OCI-LY3 (cell line): ENCODE measurements around the gene TBC1D1.

Experiments
- H2AFZ ChIP-seq: fragments of 200-600, 300-600 bp; shearing (Covaris generic); 2 replicates; pipeline ENCODE4 v1.6.0; 2014; ENCODE audit warnings: antibody characterized with exemption, low read depth, low read length
- H3K27ac ChIP-seq: fragments of 200-600, 300-600 bp; sonication (generic); 2 replicates; pipeline ENCODE4 v1.5.1; 2014; ENCODE audit warnings: mild to moderate bottlenecking, low read length, moderate library complexity, mixed read lengths
- H3K27me3 ChIP-seq: fragments of 200-600, 300-600 bp; sonication (generic); 2 replicates; pipeline ENCODE4 v1.6.1; 2014; ENCODE audit warnings: low read depth, low read length, mixed read lengths
- H3K36me3 ChIP-seq: fragments of 200-600, 300-600 bp; sonication (generic); replicated peaks from 2 replicates; pipeline ENCODE3; 2014; ENCODE audit warnings: low read depth, low read length, mixed read lengths
- H3K4me1 ChIP-seq: fragments of 300-600, 200-600 bp; sonication (generic); 2 replicates; pipeline ENCODE4 v1.6.1; 2014; ENCODE audit warnings: low read length, mixed read lengths
- H3K4me2 ChIP-seq: fragments of 200-600, 300-600 bp; sonication (generic); 2 replicates; pipeline ENCODE4 v1.6.1; 2014; ENCODE audit warnings: low read length, mixed read lengths
- H3K4me3 ChIP-seq: fragments of 300-600, 200-600 bp; sonication (generic); 2 replicates; pipeline ENCODE4 v1.5.1; 2014; ENCODE audit warnings: antibody characterized with exemption, mild to moderate bottlenecking, low read length, moderate library complexity
- H3K79me2 ChIP-seq: fragments of 300-600, 200-600 bp; shearing (Covaris generic); 2 replicates; pipeline ENCODE4 v1.6.1; 2014; ENCODE audit warnings: mild to moderate bottlenecking, low read length, mixed read lengths
- H3K9ac ChIP-seq: fragments of 300-600, 200-600 bp; shearing (Covaris generic); 2 replicates; pipeline ENCODE4 v1.6.0; 2014; ENCODE audit warnings: mild to moderate bottlenecking, low read length, moderate library complexity
- H3K9me3 ChIP-seq: fragments of 200-600, 300-600 bp; shearing (Covaris generic); 2 replicates; pipeline ENCODE4 v1.6.1; 2014; ENCODE audit warnings: low read length, mixed read lengths; ENCODE audit not compliant: insufficient read depth
- H4K20me1 ChIP-seq: fragments of 200-600, 300-600 bp; sonication (generic); 2 replicates; pipeline ENCODE4 v1.6.1; 2016; ENCODE audit warnings: low read length, mixed read lengths; ENCODE audit not compliant: insufficient read depth
- CTCF ChIP-seq: fragments of 200-600, 300-600 bp; sonication (generic); IDR thresholded peaks from 2 replicates; pipeline ENCODE4 v1.5.1; 2014; ENCODE audit warnings: antibody characterized with exemption, low read length, low read depth
- EZH2phosphoT487 ChIP-seq: fragments of 200-600 bp; shearing (Covaris generic); IDR thresholded peaks from 2 replicates; pipeline ENCODE4 v1.6.1; 2018; ENCODE audit warnings: antibody characterized with exemption, mixed run types, low read depth

TBC1D1 gene

GRCh38 chr4:38184404-38184803 lies 293.5 kb downstream of the TBC1D1 start:
- no peak overlapping the region for H2AFZ ChIP-seq
- H3K4me2 ChIP-seq = no peak overlapping the region
- no peaks in the 10 kb centered on the region for H3K36me3 ChIP-seq
- no peaks in the 10 kb centered on the region for H3K4me1 ChIP-seq
- no peaks in the 10 kb centered on the region for H3K9me3 ChIP-seq
- no peaks in the 10 kb centered on the region for H3K79me2 ChIP-seq
- H4K20me1 ChIP-seq = no peaks in the 10 kb centered on the region
- H3K9ac ChIP-seq = no peak overlapping the region
- TF ChIP-seq EZH2phosphoT487 = no peak
- peak; percentile 13; the same call in 1 of the 2 replicates for TF ChIP-seq CTCF
- peaks cover 35% of the 10 kb centered on the region for H3K27me3 ChIP-seq
- no peak overlapping the region for H3K4me3 ChIP-seq
- H3K27ac ChIP-seq = no peak overlapping the region

- Histone ChIP-seq H3K36me3 (no peaks in the 10 kb centered on the region), H3K79me2 (no peaks in the 10 kb centered on the region), H4K20me1 (no peaks in the 10 kb centered on the region), H3K9ac (no peak overlapping the region), H3K27me3 (peaks cover 40% of the 10 kb centered on the region), H2AFZ (no peak overlapping the region), H3K4me3 (no peak overlapping the region), H3K27ac (no peak overlapping the region), H3K4me1 (no peaks in the 10 kb centered on the region), H3K9me3 (no peaks in the 10 kb centered on the region), H3K4me2 (no peak overlapping the region)
- TF ChIP-seq CTCF = no peak
- no peak for TF ChIP-seq EZH2phosphoT487
Measured at GRCh38 chr4:38185406-38186144, 294.7 kb downstream of the TBC1D1 start.

GRCh38 chr4:38188136-38188535 lies 297.3 kb downstream of the TBC1D1 start:
- Histone ChIP-seq H3K9ac (no peak overlapping the region), H3K79me2 (no peaks in the 10 kb centered on the region), H2AFZ (no peak overlapping the region), H3K27ac (no peak overlapping the region), H3K4me3 (no peak overlapping the region), H3K9me3 (no peaks in the 10 kb centered on the region), H4K20me1 (no peaks in the 10 kb centered on the region), H3K4me1 (no peaks in the 10 kb centered on the region), H3K4me2 (no peak overlapping the region), H3K27me3 (peaks cover 56% of the 10 kb centered on the region), H3K36me3 (no peaks in the 10 kb centered on the region)
- TF ChIP-seq EZH2phosphoT487 = no peak
- TF ChIP-seq CTCF = no peak

GRCh38 chr4:38188631-38189101 lies 297.8 kb downstream of the TBC1D1 start:
- no peak overlapping the region for H3K9ac ChIP-seq
- H3K4me1 ChIP-seq = peaks cover 5% of the 10 kb centered on the region; the same call in 1 of the 2 replicates
- H4K20me1 ChIP-seq = no peaks in the 10 kb centered on the region
- no peaks in the 10 kb centered on the region for H3K79me2 ChIP-seq
- no peak overlapping the region for H3K27ac ChIP-seq
- peaks cover 59% of the 10 kb centered on the region for H3K27me3 ChIP-seq
- H3K36me3 ChIP-seq = no peaks in the 10 kb centered on the region
- no peak overlapping the region for H2AFZ ChIP-seq
- no peaks in the 10 kb centered on the region for H3K9me3 ChIP-seq
- no peak overlapping the region for H3K4me2 ChIP-seq
- TF ChIP-seq EZH2phosphoT487 = no peak
- no peak for TF ChIP-seq CTCF
- H3K4me3 ChIP-seq = no peak overlapping the region
